ENCODE data around the gene AACS.

The AACS gene

GRCh38 chr12:125065919-125066570, 810 bp downstream of the AACS start:
- TF ChIP-seq TAF1 (IDR thresholded peaks at IDR 0.05; ENCODE audit: borderline replicate concordance, insufficient read depth, low read length) (no peak), REST (IDR thresholded peaks at IDR 0.05; ENCODE audit: insufficient read depth in 1 of 2, low read depth in 2 of 2, low read length in 2 of 2) (no peak), FOXP2 (optimal IDR thresholded peaks at IDR 0.05; ENCODE audit: borderline replicate concordance, extremely low read depth, extremely low read length, insufficient read depth) (no peak), SIN3A (IDR thresholded peaks at IDR 0.05; ENCODE audit: borderline replicate concordance, insufficient read depth, low read length) (no peak), POLR2AphosphoS5 (IDR thresholded peaks at IDR 0.05; ENCODE audit: low read depth, low read length) (no peak)

DNA sequence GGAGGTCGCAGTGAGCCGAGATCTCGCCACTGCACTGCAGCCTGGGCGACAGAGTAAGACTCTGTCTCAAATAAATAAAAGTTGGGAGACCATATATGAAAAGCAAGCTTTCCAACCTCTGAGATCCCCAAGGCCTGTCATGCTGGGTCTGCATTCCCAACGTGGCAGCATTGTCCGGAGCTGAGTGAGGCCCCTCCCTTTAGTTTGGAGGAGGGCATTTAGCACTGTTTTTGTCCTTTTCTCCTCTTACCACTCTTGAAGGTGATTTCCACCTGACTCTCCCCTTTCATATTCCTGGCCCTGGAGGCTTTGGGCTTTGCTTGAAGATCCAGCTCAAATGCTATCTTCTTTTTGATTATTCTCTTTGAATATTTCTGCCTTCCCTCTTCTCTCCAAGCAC, 3.2 kb downstream of the AACS start:
- TF ChIP-seq REST (IDR thresholded peaks at IDR 0.05; ENCODE audit: insufficient read depth in 1 of 2, low read depth in 2 of 2, low read length in 2 of 2): no peak
- no peak for TF ChIP-seq POLR2AphosphoS5 (IDR thresholded peaks at IDR 0.05; ENCODE audit: low read depth, low read length)
- no peak for TF ChIP-seq FOXP2 (optimal IDR thresholded peaks at IDR 0.05; ENCODE audit: borderline replicate concordance, extremely low read depth, extremely low read length, insufficient read depth)
- TF ChIP-seq SIN3A (IDR thresholded peaks at IDR 0.05; ENCODE audit: borderline replicate concordance, insufficient read depth, low read length): no peak
- TF ChIP-seq TAF1 (IDR thresholded peaks at IDR 0.05; ENCODE audit: borderline replicate concordance, insufficient read depth, low read length): no peak

DNA sequence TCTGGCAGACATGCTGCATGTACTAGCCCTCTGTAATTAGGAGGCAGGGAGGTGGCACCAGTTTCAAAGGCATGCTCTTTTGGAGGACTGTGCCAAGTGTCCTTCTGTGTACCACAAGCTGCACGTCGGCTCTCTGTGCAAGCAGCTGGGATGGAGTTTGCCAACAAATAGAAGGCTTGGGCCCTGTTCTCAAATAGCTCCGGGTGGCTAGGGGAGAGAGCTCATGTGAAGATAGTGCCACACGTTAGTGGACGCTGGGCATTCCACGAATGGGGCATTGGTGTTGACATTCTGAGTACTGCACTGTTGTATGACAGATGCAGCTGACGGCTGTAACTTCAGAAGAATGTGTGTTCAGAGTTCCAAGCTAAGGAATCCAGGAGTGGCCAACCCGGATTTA, 4.4 kb downstream of the AACS start:
- TF ChIP-seq REST (IDR thresholded peaks at IDR 0.05; ENCODE audit: insufficient read depth in 1 of 2, low read depth in 2 of 2, low read length in 2 of 2) (no peak), FOXP2 (optimal IDR thresholded peaks at IDR 0.05; ENCODE audit: borderline replicate concordance, extremely low read depth, extremely low read length, insufficient read depth) (no peak), TAF1 (IDR thresholded peaks at IDR 0.05; ENCODE audit: borderline replicate concordance, insufficient read depth, low read length) (no peak), SIN3A (IDR thresholded peaks at IDR 0.05; ENCODE audit: borderline replicate concordance, insufficient read depth, low read length) (no peak), POLR2AphosphoS5 (IDR thresholded peaks at IDR 0.05; ENCODE audit: low read depth, low read length) (no peak)

GRCh38 chr12:125070112-125070511, 4.9 kb downstream of the AACS start:
- no peak for TF ChIP-seq SIN3A (IDR thresholded peaks at IDR 0.05; ENCODE audit: borderline replicate concordance, insufficient read depth, low read length)
- no peak for TF ChIP-seq TAF1 (IDR thresholded peaks at IDR 0.05; ENCODE audit: borderline replicate concordance, insufficient read depth, low read length)
- TF ChIP-seq REST (IDR thresholded peaks at IDR 0.05; ENCODE audit: insufficient read depth in 1 of 2, low read depth in 2 of 2, low read length in 2 of 2): no peak
- TF ChIP-seq FOXP2 (optimal IDR thresholded peaks at IDR 0.05; ENCODE audit: borderline replicate concordance, extremely low read depth, extremely low read length, insufficient read depth): no peak
- TF ChIP-seq POLR2AphosphoS5 (IDR thresholded peaks at IDR 0.05; ENCODE audit: low read depth, low read length): no peak

Measured in PFSK-1 (cell line).